ENCODE results near the gene VSTM1. TPM values are rescaled to one million over a fixed set of nuclear protein-coding genes. Genes with fewer than 3 reads are reported as not detected.
A peak's percentile ranks its signal among the peaks of the same experiment; 100 is the strongest.

Gene VSTM1
- polyA plus RNA-seq, 3 donors, result 3.7 to 172 (median 137) TPM

DNA sequence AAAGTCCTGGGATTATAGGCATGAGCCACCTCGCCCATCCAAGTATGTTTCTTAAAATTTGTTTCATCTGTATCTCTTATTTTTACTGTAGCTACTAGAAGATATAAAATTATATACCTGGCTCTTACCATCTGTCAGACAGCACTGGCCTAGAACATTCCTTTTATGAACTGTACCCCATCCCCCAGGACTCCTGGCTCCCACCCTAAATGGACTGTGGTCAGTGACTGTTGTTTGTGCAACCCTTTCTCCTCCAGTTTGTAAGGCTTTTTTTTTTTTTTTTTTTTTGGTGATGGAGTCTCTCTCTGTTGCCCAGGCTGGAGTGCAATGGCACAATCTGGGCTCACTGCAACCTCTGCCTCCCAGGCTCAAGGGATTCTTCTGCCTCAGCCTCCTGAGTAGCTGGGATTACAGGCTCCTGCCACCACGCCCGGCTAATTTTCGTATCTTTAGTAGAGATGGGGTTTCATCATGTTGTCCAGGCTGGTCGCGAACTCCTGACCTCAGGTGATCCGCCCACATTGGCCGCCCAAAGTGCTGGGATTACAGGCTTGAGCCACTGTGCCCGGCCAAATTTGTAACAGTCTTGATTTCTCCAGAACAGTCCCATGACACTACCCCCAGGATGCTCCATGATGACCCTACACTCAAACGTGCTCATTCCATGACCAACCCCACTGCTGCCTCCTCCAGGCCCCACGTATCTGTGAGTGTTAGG lies 41.5 kb upstream of the VSTM1 start:
- peaks cover 45 to 49% of the 10 kb centered on the region in 2 donors for H3K36me3 ChIP-seq (replicated peaks in 1 of 2; ENCODE audit: control insufficient read depth in 1 of 2, insufficient read depth in 2 of 2, low read length in 2 of 2)
- Mint-ChIP-seq H3K36me3 (peaks cover 48 to 54% of the 10 kb centered on the region in 2 donors), H3K4me3 (no peak overlapping the region), H3K27ac (peak overlapping the region in 3 of 7 donors; percentile 7 to 39 (median 19)), H3K27me3 (ENCODE audit: low read depth in 3 of 3) (no peaks in the 10 kb centered on the region), H3K4me1 (peaks cover 26% of the 10 kb centered on the region), H3K9me3 (peaks cover 0 to 2% (median 0%) of the 10 kb centered on the region in 7 donors)
- no peak overlapping the region for H2AFZ ChIP-seq (ENCODE audit: insufficient read depth, low read depth, low read length, poor library complexity, severe bottlenecking)
- H3K4me1 ChIP-seq (ENCODE audit: control insufficient read depth in 1 of 2, insufficient read depth in 2 of 2, low read length in 2 of 2), result peaks cover 30 to 33% of the 10 kb centered on the region in 2 donors
- H3K9ac ChIP-seq (ENCODE audit: insufficient read depth, low read length, poor library complexity, severe bottlenecking), result no peak overlapping the region
- H3K27ac ChIP-seq (ENCODE audit: low read depth in 1 of 2, low read length in 2 of 2), result no peak overlapping the region
- peaks cover 32% of the 10 kb centered on the region for H4K20me1 ChIP-seq (ENCODE audit: insufficient read depth, low read length)
- peaks cover 75% of the 10 kb centered on the region for H3K79me2 ChIP-seq (ENCODE audit: insufficient read depth, low read length)
- H3K27me3 ChIP-seq (ENCODE audit: control insufficient read depth in 2 of 2, insufficient read depth in 2 of 2, low read length in 2 of 2), result no peaks in the 10 kb centered on the region
- DNase-seq, result no peak
- WGBS (ENCODE audit: insufficient coverage), result 98% methylated on average over 5 of the region's 11 CpGs
- no peak overlapping the region for H3K4me2 ChIP-seq (replicated peaks; ENCODE audit: extremely low read depth, low read length, poor library complexity, severe bottlenecking)
- no peak for TF ChIP-seq CTCF (IDR thresholded peaks at IDR 0.05)
- no peaks in the 10 kb centered on the region for H3K9me3 ChIP-seq (replicated peaks in 1 of 2; ENCODE audit: control insufficient read depth in 1 of 2, insufficient read depth in 1 of 2, low read length in 2 of 2)
- intact Hi-C loops (cut with micrococcal nuclease), result no loop called here
- H3K4me3 ChIP-seq (replicated peaks in 1 of 3; ENCODE audit: low read depth in 2 of 3, low read length in 3 of 3), result no peak overlapping the region

- H3K4me3 Mint-ChIP-seq, result peak within 1 kb of the TSS; percentile 95 to 98
- DNase-seq, result peak; percentile 98 to 100 (median 99)
- WGBS (ENCODE audit: insufficient coverage), result under 1% methylated on average over 50 of the region's 54 CpGs
- peaks cover 0 to 2% (median 0%) of the 10 kb centered on the region in 7 donors for H3K9me3 Mint-ChIP-seq
- Histone ChIP-seq H3K4me2 (replicated peaks; ENCODE audit: extremely low read depth, low read length, poor library complexity, severe bottlenecking) (peak within 1 kb of the TSS; percentile 88), H3K9me3 (replicated peaks in 1 of 2; ENCODE audit: control insufficient read depth in 1 of 2, insufficient read depth in 1 of 2, low read length in 2 of 2) (no peaks in the 10 kb centered on the region), H3K27me3 (ENCODE audit: control insufficient read depth in 2 of 2, insufficient read depth in 2 of 2, low read length in 2 of 2) (no peaks in the 10 kb centered on the region), H4K20me1 (ENCODE audit: insufficient read depth, low read length) (peaks cover 8% of the 10 kb centered on the region), H3K9ac (ENCODE audit: insufficient read depth, low read length, poor library complexity, severe bottlenecking) (peak within 1 kb of the TSS; percentile 80), H3K79me2 (ENCODE audit: insufficient read depth, low read length) (peaks cover 85% of the 10 kb centered on the region), H2AFZ (ENCODE audit: insufficient read depth, low read depth, low read length, poor library complexity, severe bottlenecking) (peak within 1 kb of the TSS; percentile 91), H3K36me3 (replicated peaks in 1 of 2; ENCODE audit: control insufficient read depth in 1 of 2, insufficient read depth in 2 of 2, low read length in 2 of 2) (peaks cover 19 to 23% of the 10 kb centered on the region in 2 donors), H3K4me1 (ENCODE audit: control insufficient read depth in 1 of 2, insufficient read depth in 2 of 2, low read length in 2 of 2) (peaks cover 55 to 59% of the 10 kb centered on the region in 2 donors), H3K4me3 (replicated peaks in 1 of 3; ENCODE audit: low read depth in 2 of 3, low read length in 3 of 3) (peak within 1 kb of the TSS; percentile 51 to 97 (median 68)), H3K27ac (ENCODE audit: low read depth in 1 of 2, low read length in 2 of 2) (peak within 1 kb of the TSS; percentile 73 to 87)
- no peaks in the 10 kb centered on the region for H3K27me3 Mint-ChIP-seq (ENCODE audit: low read depth in 3 of 3)
- H3K4me1 Mint-ChIP-seq, result peaks cover 49% of the 10 kb centered on the region
- H3K27ac Mint-ChIP-seq, result peak within 1 kb of the TSS; percentile 92 to 98 (median 98)
- H3K36me3 Mint-ChIP-seq, result peaks cover 28 to 47% of the 10 kb centered on the region in 2 donors
- TF ChIP-seq CTCF (IDR thresholded peaks at IDR 0.05), result no peak
- intact Hi-C loops (cut with micrococcal nuclease), result loop anchor here (1.0 to 2.0 kb wide), 3 partner anchors 13 to 35 kb away; partner anchors contain the start of genes CNOT3 (in 1 of the 2), PRPF31 (in 1 of the 2) and TFPT (in 1 of the 2)
Measured at GRCh38 chr19:54102421-54103169, 38.9 kb upstream of the VSTM1 start, which contains the start of gene NDUFA3. Gene NDUFA3 (plus strand): TSS chr19:54102855. CDS start chr19:54102879, 24 bp downstream.

Data from CD14-positive monocyte (primary cell).